Effector memory CD4-positive, alpha-beta T cell (primary cell): ENCODE measurements around the gene LTBP1.

Experiments used
- DNase-seq, 3 donors: peaks; one replicate each; pipeline ENCODE4 v3.0.0-alpha.2; 2020
- H3K27ac ChIP-seq: 2 replicates; pipeline ENCODE4 v1.7.0; 2013; ENCODE audit warnings: mild to moderate bottlenecking, low read length, moderate library complexity; ENCODE audit not compliant: insufficient read depth, poor library complexity, severe bottlenecking
- H3K27me3 ChIP-seq: replicated peaks from 2 replicates; pipeline ENCODE4 v1.7.0; 2013; ENCODE audit warnings: mild to moderate bottlenecking, low read length; ENCODE audit not compliant: insufficient read depth, control insufficient read depth, poor library complexity, severe bottlenecking
- H3K36me3 ChIP-seq: 2 replicates; pipeline ENCODE4 v1.7.0; 2013; ENCODE audit warnings: mild to moderate bottlenecking, low read length, moderate library complexity; ENCODE audit not compliant: control insufficient read depth, insufficient read depth
- H3K4me1 ChIP-seq: 2 replicates; pipeline ENCODE4 v1.7.0; 2013; ENCODE audit warnings: low read length, mild to moderate bottlenecking; ENCODE audit not compliant: control insufficient read depth, insufficient read depth, poor library complexity, severe bottlenecking
- H3K4me3 ChIP-seq: 2 replicates; pipeline ENCODE4 v1.7.0; 2013; ENCODE audit warnings: low read length, low read depth, mild to moderate bottlenecking; ENCODE audit not compliant: insufficient read depth, poor library complexity, severe bottlenecking
- H3K9me3 ChIP-seq: 2 replicates; pipeline ENCODE4 v1.7.0; 2013; ENCODE audit warnings: mild to moderate bottlenecking, low read length, moderate library complexity; ENCODE audit not compliant: control insufficient read depth

Gene LTBP1

DNA sequence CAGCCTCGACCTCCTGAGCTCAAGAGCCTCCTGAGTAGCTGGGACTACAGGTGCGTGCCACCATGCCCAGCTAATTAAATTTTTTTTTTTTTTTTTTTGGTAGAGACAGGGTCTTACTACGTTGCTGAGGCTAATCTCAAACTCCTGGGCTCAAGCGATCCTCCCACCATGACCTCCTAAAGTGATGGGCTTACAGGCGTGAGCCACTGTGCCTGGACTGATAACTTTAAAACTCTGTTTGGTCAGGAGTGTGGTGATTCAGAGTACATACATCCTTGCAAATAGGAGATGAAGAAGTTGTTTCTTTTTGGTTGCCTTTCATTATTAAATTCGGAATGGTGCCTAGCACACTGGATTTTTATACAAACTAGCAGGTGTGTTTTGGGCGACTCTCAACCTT lies 73.0 kb downstream of the LTBP1 start:
- Histone ChIP-seq H3K9me3 (no peaks in the 10 kb centered on the region), H3K4me1 (no peaks in the 10 kb centered on the region), H3K36me3 (no peaks in the 10 kb centered on the region), H3K4me3 (no peak overlapping the region), H3K27me3 (peaks cover 3% of the 10 kb centered on the region), H3K27ac (no peak overlapping the region)
- DNase-seq = no peak

DNA sequence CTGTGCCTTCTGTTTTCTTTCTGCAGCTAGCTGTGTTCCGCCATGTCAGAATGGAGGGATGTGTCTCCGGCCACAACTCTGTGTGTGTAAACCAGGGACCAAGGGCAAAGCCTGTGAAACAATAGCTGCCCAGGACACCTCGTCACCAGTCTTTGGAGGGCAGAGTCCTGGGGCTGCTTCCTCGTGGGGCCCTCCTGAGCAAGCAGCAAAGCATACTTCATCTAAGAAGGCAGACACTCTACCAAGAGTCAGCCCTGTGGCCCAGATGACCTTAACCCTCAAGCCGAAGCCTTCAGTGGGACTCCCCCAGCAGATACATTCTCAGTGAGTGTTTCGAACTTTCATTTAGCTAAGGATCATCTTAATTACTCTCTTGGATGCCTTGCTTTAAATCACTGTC lies 74.1 kb downstream of the LTBP1 start:
- Histone ChIP-seq H3K27me3 (peaks cover 3% of the 10 kb centered on the region), H3K9me3 (no peaks in the 10 kb centered on the region), H3K36me3 (no peaks in the 10 kb centered on the region), H3K4me3 (no peak overlapping the region), H3K27ac (no peak overlapping the region), H3K4me1 (no peaks in the 10 kb centered on the region)
- no peak for DNase-seq

DNA sequence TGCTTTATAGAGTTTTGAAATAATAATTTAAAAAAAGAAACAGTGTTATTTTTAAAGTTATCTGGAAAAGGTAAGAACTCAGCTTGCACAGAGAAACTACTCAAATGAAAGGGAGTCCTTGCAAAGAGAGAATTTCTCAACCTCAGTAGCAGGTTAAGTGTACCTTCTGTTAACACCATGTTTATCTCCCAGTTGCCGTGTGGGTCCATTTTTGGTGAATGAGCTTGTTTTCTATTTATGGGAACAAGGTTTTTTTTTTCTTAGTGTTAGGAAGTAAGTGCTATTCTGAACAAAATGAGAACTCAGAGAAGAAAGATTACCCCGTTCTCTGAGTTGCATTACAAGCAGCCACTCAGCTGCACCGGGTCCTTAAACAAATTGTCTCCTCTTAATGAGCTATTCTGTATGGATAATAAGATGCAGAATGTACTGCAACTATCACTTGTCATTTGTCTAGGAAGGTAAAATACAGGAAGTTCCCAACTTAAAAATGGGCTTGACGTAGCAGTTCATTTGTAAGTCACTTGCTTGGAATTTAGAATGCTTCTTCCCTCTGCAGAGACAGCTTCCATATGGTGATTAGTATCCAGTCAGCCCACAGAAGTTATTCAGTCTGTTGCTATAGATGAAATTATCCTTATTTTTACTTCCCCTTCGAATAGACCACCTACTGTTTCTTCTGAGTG lies 74.9 kb downstream of the LTBP1 start:
- Histone ChIP-seq H3K27ac (no peak overlapping the region), H3K9me3 (no peaks in the 10 kb centered on the region), H3K4me1 (no peaks in the 10 kb centered on the region), H3K4me3 (no peak overlapping the region), H3K36me3 (no peaks in the 10 kb centered on the region), H3K27me3 (peaks cover 3% of the 10 kb centered on the region)
- DNase-seq = no peak

GRCh38 chr2:33022395-33022985 lies 75.7 kb downstream of the LTBP1 start:
- H3K27ac ChIP-seq = no peak overlapping the region
- H3K9me3 ChIP-seq = no peaks in the 10 kb centered on the region
- no peak for DNase-seq
- H3K36me3 ChIP-seq = no peaks in the 10 kb centered on the region
- H3K4me1 ChIP-seq = no peaks in the 10 kb centered on the region
- peaks cover 3% of the 10 kb centered on the region for H3K27me3 ChIP-seq
- no peak overlapping the region for H3K4me3 ChIP-seq

- H3K36me3 ChIP-seq = no peaks in the 10 kb centered on the region
- no peak overlapping the region for H3K27ac ChIP-seq
- H3K4me3 ChIP-seq = no peak overlapping the region
- peaks cover 3% of the 10 kb centered on the region for H3K27me3 ChIP-seq
- H3K4me1 ChIP-seq = no peaks in the 10 kb centered on the region
- H3K9me3 ChIP-seq = no peaks in the 10 kb centered on the region
- DNase-seq = no peak
Measured at GRCh38 chr2:33022989-33023727, 76.4 kb downstream of the LTBP1 start.

DNA sequence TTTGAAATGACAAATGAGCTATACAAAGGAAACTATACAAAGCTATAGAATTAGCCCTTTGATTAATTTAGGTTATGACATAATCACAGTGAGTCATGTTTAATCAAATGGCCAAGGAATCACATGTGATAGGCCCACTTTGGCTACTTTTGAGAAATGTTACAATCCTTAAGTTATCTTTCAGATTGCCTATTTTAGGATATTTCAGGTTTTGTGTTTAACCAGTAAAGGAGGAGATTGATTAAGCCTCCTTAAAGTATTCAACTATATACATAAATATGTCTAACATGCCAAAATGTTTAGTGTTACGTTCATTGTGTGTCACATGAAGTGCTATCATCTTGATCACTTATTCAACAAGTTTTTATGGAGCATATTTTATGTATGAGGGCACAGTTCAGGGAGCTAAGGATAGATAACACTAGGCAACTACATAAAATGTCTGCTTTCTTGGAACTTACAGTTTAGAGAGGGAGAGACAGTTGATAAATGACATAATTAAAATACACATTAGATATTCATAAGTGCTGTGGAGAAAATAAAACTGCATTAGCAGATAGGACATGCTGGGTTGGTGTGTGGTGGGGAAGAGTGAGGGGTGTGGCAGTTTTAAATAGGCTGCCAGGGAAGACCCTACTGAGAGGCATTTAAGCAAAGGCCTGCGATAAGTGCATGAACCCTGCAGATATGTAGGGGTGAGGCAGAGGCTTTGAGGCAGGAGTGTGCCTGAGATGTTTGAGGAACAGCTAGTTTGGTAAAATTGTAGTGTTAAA lies 77.2 kb downstream of the LTBP1 start:
- H3K36me3 ChIP-seq = no peaks in the 10 kb centered on the region
- no peak overlapping the region for H3K4me3 ChIP-seq
- no peaks in the 10 kb centered on the region for H3K4me1 ChIP-seq
- no peak overlapping the region for H3K27ac ChIP-seq
- H3K27me3 ChIP-seq = peaks cover 3% of the 10 kb centered on the region
- no peaks in the 10 kb centered on the region for H3K9me3 ChIP-seq
- DNase-seq = no peak

GRCh38 chr2:33024758-33025157 lies 78.0 kb downstream of the LTBP1 start:
- H3K27me3 ChIP-seq = peaks cover 3% of the 10 kb centered on the region
- H3K27ac ChIP-seq = no peak overlapping the region
- no peak for DNase-seq
- no peaks in the 10 kb centered on the region for H3K4me1 ChIP-seq
- no peaks in the 10 kb centered on the region for H3K36me3 ChIP-seq
- no peak overlapping the region for H3K4me3 ChIP-seq
- no peaks in the 10 kb centered on the region for H3K9me3 ChIP-seq

DNA sequence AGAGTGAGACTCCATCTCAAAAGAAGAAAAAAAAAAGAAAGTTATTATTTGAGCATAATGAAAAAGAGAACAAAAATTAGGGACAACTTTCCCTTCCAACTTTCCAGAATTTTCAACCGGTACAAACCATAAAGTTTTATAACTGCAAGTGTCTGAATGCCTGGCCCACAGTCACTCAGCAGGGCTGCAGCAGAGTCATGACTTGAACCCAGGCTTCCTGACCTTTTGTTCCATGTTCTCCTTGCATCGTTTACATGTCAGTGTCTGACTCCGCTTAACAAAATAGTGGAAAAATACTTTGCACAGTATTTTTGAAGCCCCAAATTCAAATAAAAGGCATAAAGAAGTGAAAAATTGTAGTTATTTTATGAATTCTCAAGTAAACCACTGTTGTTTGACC lies 82.7 kb downstream of the LTBP1 start:
- Histone ChIP-seq H3K4me1 (no peaks in the 10 kb centered on the region), H3K36me3 (no peaks in the 10 kb centered on the region), H3K27ac (no peak overlapping the region), H3K4me3 (no peak overlapping the region), H3K27me3 (no peaks in the 10 kb centered on the region), H3K9me3 (no peaks in the 10 kb centered on the region)
- DNase-seq = no peak

- H3K4me1 ChIP-seq = no peaks in the 10 kb centered on the region
- H3K9me3 ChIP-seq = no peaks in the 10 kb centered on the region
- H3K27ac ChIP-seq = no peak overlapping the region
- no peaks in the 10 kb centered on the region for H3K27me3 ChIP-seq
- no peak overlapping the region for H3K4me3 ChIP-seq
- no peak for DNase-seq
- H3K36me3 ChIP-seq = no peaks in the 10 kb centered on the region
Measured at GRCh38 chr2:33029926-33030325, 83.2 kb downstream of the LTBP1 start.
